Lung (tissue), 12 donors: Measurements from ENCODE around the gene SPAG9. TPM values are rescaled to one million over a fixed set of nuclear protein-coding genes. Genes with fewer than 3 reads are reported as not detected.

ENCODE experiments used
- ATAC-seq: fragments of 200-7000 bp; cut with Tn5 transposase; one replicate; pipeline ENCODE4 v1.9.1; 2020; ENCODE audit warnings: moderate number of reproducible peaks; ENCODE audit not compliant: insufficient read depth, low FRiP score
- DNase-seq, 3 donors: peaks; one replicate each; pipeline ENCODE4 v3.0.0-alpha.2; 2013 to 2017
- H3K27ac ChIP-seq, 2 donors: one replicate each; pipeline ENCODE4 v1.5.1; 2013; ENCODE audit warnings: mild to moderate bottlenecking in 2 of 2, moderate library complexity in 2 of 2, control low read depth in 1 of 2, inconsistent platforms in 1 of 2, low read depth in 1 of 2, low read length in 1 of 2
- H3K27me3 ChIP-seq, 3 donors: one replicate each; pipeline ENCODE4 v1.5.1; 2013; ENCODE audit warnings: low read length in 2 of 3; ENCODE audit not compliant: control insufficient read depth in 3 of 3, insufficient read depth in 3 of 3
- H3K36me3 ChIP-seq, 4 donors: one replicate each; pipeline ENCODE4 v1.5.1; 2013; ENCODE audit warnings: low read length in 4 of 4, mild to moderate bottlenecking in 1 of 4, moderate library complexity in 1 of 4; ENCODE audit not compliant: control insufficient read depth in 4 of 4, insufficient read depth in 4 of 4
- H3K4me1 ChIP-seq, 5 donors: one replicate each; pipeline ENCODE4 v1.5.1; 2013; ENCODE audit warnings: low read length in 5 of 5, mild to moderate bottlenecking in 2 of 5, moderate library complexity in 1 of 5; ENCODE audit not compliant: control insufficient read depth in 5 of 5, insufficient read depth in 5 of 5
- H3K4me3 ChIP-seq: one replicate; pipeline ENCODE4 v1.5.1; 2013; ENCODE audit warnings: mild to moderate bottlenecking, control low read depth, moderate library complexity
- H3K9ac ChIP-seq, 2 donors: one replicate each; pipeline ENCODE4 v1.5.1; 2013; ENCODE audit warnings: low read length in 2 of 2, control low read depth in 1 of 2; ENCODE audit not compliant: insufficient read depth in 1 of 2
- H3K9me3 ChIP-seq, 4 donors: one replicate each; pipeline ENCODE4 v1.5.1; 2013; ENCODE audit warnings: low read length in 3 of 4, mild to moderate bottlenecking in 1 of 4, moderate library complexity in 1 of 4; ENCODE audit not compliant: control insufficient read depth in 4 of 4, insufficient read depth in 3 of 4
- CTCF ChIP-seq: IDR thresholded peaks from 2 replicates; pipeline ENCODE4 v1.5.1; 2012; ENCODE audit warnings: mild to moderate bottlenecking; ENCODE audit errors: control extremely low read depth, extremely low read depth
- WGBS, 2 donors: extraction: QIAGEN DNeasy Blood & Tissue Kit; methylation state at CpG; one replicate each; pipeline ENCODE4 v1.1.7; 2013; 5-methylcytosine and 5-hydroxymethylcytosine counted together
- polyA plus RNA-seq, 2 donors: library from polyadenylated mRNA; stranded (reverse); fragments of 200-250 nt; gene quantifications; one replicate each; pipeline ENCODE4 v1.2.1, GENCODE V29; 2013
- total RNA-seq, 2 donors: library from RNA; depleted of rRNA in 1 of 2; stranded (reverse); fragments of >200 nt in 1 of 2; gene quantifications; one replicate each; pipeline ENCODE4 v1.2.1, GENCODE V29; 2014 to 2021
- donor health status: control.
- donor health status: control.
- donor health status: Bipolar disorder and iron deficiency.
- donor health status: healthy.
- donor health status: DM: yes; HTN: yes; CAD: no.

Gene SPAG9
- total and polyA plus RNA-seq, 4 donors = 37.2 to 174 (median 75.2) TPM

GRCh38 chr17:51029568-51030463, 90.9 kb downstream of the SPAG9 start:
- WGBS, 2 donors = 30 to 34% methylated on average over 3 of the region's 3 CpGs
- Histone ChIP-seq H3K9ac (peak overlapping the region in 1 of 2 donors; percentile 26), H3K4me3 (no peak overlapping the region), H3K36me3 (peaks cover 0 to 7% (median 4%) of the 10 kb centered on the region in 4 donors), H3K27ac (no peak overlapping the region), H3K4me1 (no peaks in the 10 kb centered on the region), H3K9me3 (no peaks in the 10 kb centered on the region), H3K27me3 (no peaks in the 10 kb centered on the region)
- ATAC-seq = no peak
- TF ChIP-seq CTCF = no peak
- DNase-seq = peak in 2 of 3 donors; percentile 49 to 53

GRCh38 chr17:51029142-51029541, 91.5 kb downstream of the SPAG9 start:
- no peak for TF ChIP-seq CTCF
- Histone ChIP-seq H3K27ac (no peak overlapping the region), H3K9ac (no peak overlapping the region), H3K4me1 (no peaks in the 10 kb centered on the region), H3K9me3 (no peaks in the 10 kb centered on the region), H3K27me3 (no peaks in the 10 kb centered on the region), H3K36me3 (peaks cover 0 to 7% (median 3%) of the 10 kb centered on the region in 4 donors), H3K4me3 (no peak overlapping the region)
- DNase-seq (no peak), ATAC-seq (no peak)
- WGBS, 2 donors = 67 to 75% methylated on average over 1 of the region's 1 CpG

GRCh38 chr17:51028176-51028863, 92.3 kb downstream of the SPAG9 start:
- no peak overlapping the region for H3K27ac ChIP-seq
- ATAC-seq (no peak), DNase-seq (no peak)
- H3K4me1 ChIP-seq = no peaks in the 10 kb centered on the region
- H3K9me3 ChIP-seq = no peaks in the 10 kb centered on the region
- no peak overlapping the region for H3K9ac ChIP-seq
- H3K36me3 ChIP-seq = peaks cover 0 to 7% (median 5%) of the 10 kb centered on the region in 4 donors
- no peaks in the 10 kb centered on the region for H3K27me3 ChIP-seq
- TF ChIP-seq CTCF = no peak
- 87 to 100% methylated on average over 1 of the region's 1 CpG for WGBS, 2 donors
- H3K4me3 ChIP-seq = no peak overlapping the region
